Natural killer cell (primary cell): ENCODE data around the gene LAMC3. TPM values are rescaled to one million over a fixed set of nuclear protein-coding genes. Genes with fewer than 3 reads are reported as not detected.

Experiments used
- ATAC-seq, 3 donors: fragments of 150-1000 bp in 2 of 3; fragments of 200-7000 bp in 1 of 3; cut with Tn5 transposase; 1 replicate in 1 of 3; 2 replicates in 2 of 3; pipeline ENCODE4 v1.10.0; 2021; ENCODE audit warnings: mild to moderate bottlenecking in 2 of 3, moderate library complexity in 2 of 3
- DNase-seq, 2 donors: peaks; one replicate each; pipeline versions ENCODE4 v3.0.0 to v3.0.0-alpha.2; 2013 to 2021; ENCODE audit warnings: mixed read lengths in 1 of 2
- H3K27ac ChIP-seq: one replicate; pipeline ENCODE4 v1.5.1; 2013; ENCODE audit warnings: mild to moderate bottlenecking, low read length
- H3K27me3 ChIP-seq: one replicate; pipeline ENCODE4 v1.6.1; 2013; ENCODE audit warnings: low read length; ENCODE audit not compliant: control insufficient read depth, insufficient read depth
- H3K36me3 ChIP-seq: one replicate; pipeline ENCODE4 v1.6.1; 2013; ENCODE audit warnings: low read length; ENCODE audit not compliant: control insufficient read depth, insufficient read depth
- H3K4me1 ChIP-seq: one replicate; pipeline ENCODE4 v1.6.1; 2013; ENCODE audit warnings: low read length; ENCODE audit not compliant: control insufficient read depth, insufficient read depth
- H3K4me3 ChIP-seq: one replicate; pipeline ENCODE4 v1.5.1; 2013; ENCODE audit warnings: low read length
- H3K9me3 ChIP-seq: one replicate; pipeline ENCODE4 v1.6.1; 2013; ENCODE audit warnings: low read length; ENCODE audit not compliant: control insufficient read depth, insufficient read depth
- H3K27ac Mint-ChIP-seq, 2 donors: one replicate each; pipeline ENCODE4 v1.8.0; 2022; ENCODE audit warnings: mild to moderate bottlenecking in 2 of 2, mixed read lengths in 2 of 2, moderate library complexity in 1 of 2
- H3K27me3 Mint-ChIP-seq, 2 donors: one replicate each; pipeline ENCODE4 v1.8.0; 2022; ENCODE audit warnings: low read depth in 2 of 2, mixed read lengths in 2 of 2
- H3K36me3 Mint-ChIP-seq: one replicate; pipeline ENCODE4 v1.8.0; 2022; ENCODE audit warnings: mixed read lengths
- H3K4me1 Mint-ChIP-seq, 2 donors: one replicate each; pipeline ENCODE4 v1.8.0; 2022; ENCODE audit warnings: mixed read lengths in 2 of 2
- H3K4me3 Mint-ChIP-seq: one replicate; pipeline ENCODE4 v1.8.0; 2022; ENCODE audit warnings: mild to moderate bottlenecking, moderate library complexity, mixed read lengths
- H3K9me3 Mint-ChIP-seq, 2 donors: one replicate each; pipeline ENCODE4 v1.8.0; 2022; ENCODE audit warnings: mixed read lengths in 2 of 2
- CTCF ChIP-seq: fragments of 200-600 bp; IDR thresholded peaks from one replicate; pipeline ENCODE4 v1.8.0; 2022; ENCODE audit warnings: antibody characterized with exemption
- WGBS: methylation state at CpG from one replicate; pipeline ENCODE4 v1.1.7; 2013; ENCODE audit warnings: missing lambda C conversion rate; ENCODE audit not compliant: insufficient coverage; 5-methylcytosine and 5-hydroxymethylcytosine counted together
- intact Hi-C: fragments of 100-400 bp; cut with micrococcal nuclease; formaldehyde crosslinking; loops from one replicate; pipeline ENCODE4 v1.14.2; 2022
- total RNA-seq, 4 donors: library from RNA; stranded (reverse); fragments of 120-200 nt in 1 of 4; gene quantifications; one replicate each; pipeline versions ENCODE4 v1.2.3 to v1.2.4, GENCODE V29; 2013 to 2022

LAMC3 gene
- total RNA-seq, 3 donors from 2014 or later (not counting 1 experiment from before 2014, with no cell fraction given), result not detected

- peaks cover 4 to 13% of the 10 kb centered on the region in 2 donors for H3K27me3 Mint-ChIP-seq
- no peak overlapping the region for H3K27ac Mint-ChIP-seq
- Histone ChIP-seq H3K4me1 (no peaks in the 10 kb centered on the region), H3K27me3 (no peaks in the 10 kb centered on the region), H3K36me3 (no peaks in the 10 kb centered on the region), H3K4me3 (no peak overlapping the region), H3K9me3 (no peaks in the 10 kb centered on the region), H3K27ac (no peak overlapping the region)
- H3K9me3 Mint-ChIP-seq, result no peaks in the 10 kb centered on the region
- TF ChIP-seq CTCF, result no peak
- WGBS, result 84% methylated on average over 7 of the region's 7 CpGs
- H3K36me3 Mint-ChIP-seq, result no peaks in the 10 kb centered on the region
- intact Hi-C loops, result no loop called here
- H3K4me1 Mint-ChIP-seq, result no peaks in the 10 kb centered on the region
- no peak overlapping the region for H3K4me3 Mint-ChIP-seq
- ATAC-seq (no peak), DNase-seq (no peak)
Measured at GRCh38 chr9:131001990-131002389, 7.0 kb upstream of the LAMC3 start.

- Mint-ChIP-seq H3K4me3 (no peak overlapping the region), H3K36me3 (no peaks in the 10 kb centered on the region), H3K27ac (no peak overlapping the region), H3K4me1 (no peaks in the 10 kb centered on the region), H3K27me3 (peaks cover 16 to 25% of the 10 kb centered on the region in 2 donors), H3K9me3 (no peaks in the 10 kb centered on the region)
- no peaks in the 10 kb centered on the region for H3K36me3 ChIP-seq
- no peak for TF ChIP-seq CTCF
- DNase-seq (no peak), ATAC-seq (no peak)
- no peak overlapping the region for H3K4me3 ChIP-seq
- intact Hi-C loops, result no loop called here
- no peaks in the 10 kb centered on the region for H3K4me1 ChIP-seq
- WGBS, result 92% methylated on average over 3 of the region's 4 CpGs
- H3K27ac ChIP-seq, result no peak overlapping the region
- H3K9me3 ChIP-seq, result no peaks in the 10 kb centered on the region
- peaks cover 5% of the 10 kb centered on the region for H3K27me3 ChIP-seq
Measured at GRCh38 chr9:131006601-131007000, 2.4 kb upstream of the LAMC3 start.

GRCh38 chr9:131008086-131008485, 888 bp upstream of the LAMC3 start:
- Mint-ChIP-seq H3K27me3 (peaks cover 16 to 25% of the 10 kb centered on the region in 2 donors), H3K9me3 (no peaks in the 10 kb centered on the region), H3K36me3 (no peaks in the 10 kb centered on the region), H3K4me3 (no peak overlapping the region), H3K4me1 (no peaks in the 10 kb centered on the region), H3K27ac (no peak overlapping the region)
- DNase-seq, result no peak
- H3K4me1 ChIP-seq, result no peaks in the 10 kb centered on the region
- no peak for ATAC-seq
- H3K4me3 ChIP-seq, result no peak overlapping the region
- no peak overlapping the region for H3K27ac ChIP-seq
- 92% methylated on average over 11 of the region's 11 CpGs for WGBS
- no peaks in the 10 kb centered on the region for H3K9me3 ChIP-seq
- H3K27me3 ChIP-seq, result peaks cover 5% of the 10 kb centered on the region
- intact Hi-C loops, result no loop called here
- TF ChIP-seq CTCF, result no peak
- H3K36me3 ChIP-seq, result no peaks in the 10 kb centered on the region

- Mint-ChIP-seq H3K4me3 (no peak overlapping the region), H3K9me3 (no peaks in the 10 kb centered on the region), H3K27me3 (peaks cover 16 to 25% of the 10 kb centered on the region in 2 donors), H3K27ac (no peak overlapping the region), H3K4me1 (no peaks in the 10 kb centered on the region), H3K36me3 (no peaks in the 10 kb centered on the region)
- no peaks in the 10 kb centered on the region for H3K9me3 ChIP-seq
- ATAC-seq (no peak), DNase-seq (no peak)
- no peak for TF ChIP-seq CTCF
- no peaks in the 10 kb centered on the region for H3K36me3 ChIP-seq
- peaks cover 5% of the 10 kb centered on the region for H3K27me3 ChIP-seq
- no peaks in the 10 kb centered on the region for H3K4me1 ChIP-seq
- H3K27ac ChIP-seq, result no peak overlapping the region
- 53% methylated on average over 8 of the region's 8 CpGs for WGBS
- H3K4me3 ChIP-seq, result no peak overlapping the region
- intact Hi-C loops, result no loop called here
Measured at GRCh38 chr9:131008563-131008908, 438 bp upstream of the LAMC3 start.
